IMR-90 (cell line): ENCODE results near the gene IGDCC3. TPM values are rescaled to one million over a fixed set of nuclear protein-coding genes. Genes with fewer than 3 reads are reported as not detected.

ENCODE experiments used
- ATAC-seq: fragments of 200-7000 bp; cut with Tn5 transposase; 2 replicates; pipeline ENCODE4 v1.9.1; 2020; ENCODE audit warnings: low read depth, mild to moderate bottlenecking, moderate library complexity
- BruUV-seq: library from RNA; stranded (reverse); fragments of 400-500 nt; replicated peaks from 2 replicates; lab custom pipeline; 2021; lab: Mats Ljungman, UMichigan
- CTCF ChIA-PET: fragments of 300-600 bp; formaldehyde crosslinking; extraction: SDS; loops from one replicate; lab custom pipeline; 2021; ENCODE audit warnings: antibody characterized with exemption; lab: Yijun Ruan, JAX
- POLR2A ChIA-PET: fragments of 300-600 bp; sonication (Branson Sonifier 250); formaldehyde crosslinking; loops from one replicate; lab custom pipeline; 2022; ENCODE audit warnings: antibody characterized with exemption; ENCODE audit not compliant: unreplicated experiment; lab: Charles Lee
- DNase-seq: peaks from one replicate; pipeline ENCODE4 v3.0.0; 2013
- H2AFZ ChIP-seq: replicated peaks from 2 replicates; pipeline ENCODE3; 2013; ENCODE audit warnings: low read length, mild to moderate bottlenecking; ENCODE audit not compliant: poor library complexity
- H2AK5ac ChIP-seq: 2 replicates; pipeline ENCODE4 v1.6.1; 2013; ENCODE audit warnings: low read depth, low read length, inconsistent platforms
- H2AK9ac ChIP-seq: replicated peaks from 2 replicates; pipeline ENCODE3; 2013; ENCODE audit warnings: mild to moderate bottlenecking, low read depth, low read length, moderate library complexity; ENCODE audit not compliant: poor library complexity
- H2BK120ac ChIP-seq: 2 replicates; pipeline ENCODE4 v1.6.1; 2013; ENCODE audit warnings: low read depth, low read length, inconsistent platforms
- H2BK15ac ChIP-seq: 3 replicates; pipeline ENCODE4 v1.6.1; 2013; ENCODE audit warnings: low read depth, low read length, inconsistent platforms
- H2BK20ac ChIP-seq: 2 replicates; pipeline ENCODE4 v1.6.1; 2013; ENCODE audit warnings: low read depth, mild to moderate bottlenecking, inconsistent platforms, low read length, moderate library complexity
- H2BK5ac ChIP-seq: 2 replicates; pipeline ENCODE4 v1.6.1; 2013; ENCODE audit warnings: mild to moderate bottlenecking, low read depth, low read length, inconsistent platforms; ENCODE audit not compliant: poor library complexity, severe bottlenecking
- H3K14ac ChIP-seq: replicated peaks from 2 replicates; pipeline ENCODE4 v1.6.1; 2013; ENCODE audit warnings: low read depth, low read length, inconsistent platforms
- H3K18ac ChIP-seq: 2 replicates; pipeline ENCODE4 v1.6.1; 2013; ENCODE audit warnings: low read depth, low read length, control low read depth
- H3K23ac ChIP-seq: 2 replicates; pipeline ENCODE4 v1.6.1; 2013; ENCODE audit warnings: low read depth, low read length, inconsistent platforms
- H3K27ac ChIP-seq: 2 replicates; pipeline ENCODE4 v1.5.1; 2013; ENCODE audit warnings: mild to moderate bottlenecking, control low read depth, low read length; ENCODE audit not compliant: insufficient read depth
- H3K27me3 ChIP-seq: 2 replicates; pipeline ENCODE4 v1.6.1; 2013; ENCODE audit warnings: low read length; ENCODE audit not compliant: control insufficient read depth, insufficient read depth
- H3K36me3 ChIP-seq: 2 replicates; pipeline ENCODE4 v1.6.1; 2013; ENCODE audit warnings: low read length, mixed read lengths; ENCODE audit not compliant: control insufficient read depth, insufficient read depth
- H3K4ac ChIP-seq: 2 replicates; pipeline ENCODE4 v1.6.1; 2013; ENCODE audit warnings: low read depth, low read length, inconsistent platforms
- H3K4me1 ChIP-seq: 2 replicates; pipeline ENCODE4 v1.6.1; 2013; ENCODE audit warnings: low read length, mixed read lengths; ENCODE audit not compliant: control insufficient read depth, insufficient read depth
- H3K4me2 ChIP-seq: 2 replicates; pipeline ENCODE4 v1.6.1; 2013; ENCODE audit warnings: low read depth, mild to moderate bottlenecking, control low read depth, low read length, moderate library complexity
- H3K4me3 ChIP-seq: 2 replicates; pipeline ENCODE4 v1.5.1; 2013; ENCODE audit warnings: low read depth, mild to moderate bottlenecking, control low read depth, low read length, moderate library complexity; ENCODE audit not compliant: insufficient read depth
- H3K56ac ChIP-seq: 2 replicates; pipeline ENCODE4 v1.6.1; 2013; ENCODE audit warnings: low read length, inconsistent platforms; ENCODE audit not compliant: insufficient read depth; ENCODE audit errors: extremely low read depth
- H3K79me1 ChIP-seq, 2 experiments: 2 replicates each; pipeline ENCODE4 v1.6.1; 2013; ENCODE audit warnings: low read length in 2 of 2, inconsistent platforms in 1 of 2, low read depth in 1 of 2
- H3K9ac ChIP-seq: 2 replicates; pipeline ENCODE4 v1.6.1; 2013; ENCODE audit warnings: low read depth, low read length, control low read depth
- H3K9me1 ChIP-seq: 2 replicates; pipeline ENCODE4 v1.6.1; 2013; ENCODE audit warnings: low read length, inconsistent platforms; ENCODE audit not compliant: insufficient read depth
- H3K9me3 ChIP-seq: 2 replicates; pipeline ENCODE4 v1.6.1; 2013; ENCODE audit warnings: low read length; ENCODE audit not compliant: control insufficient read depth, insufficient read depth
- H4K20me1 ChIP-seq: 2 replicates; pipeline ENCODE4 v1.6.1; 2013; ENCODE audit warnings: low read length, inconsistent platforms; ENCODE audit not compliant: insufficient read depth
- H4K5ac ChIP-seq: 2 replicates; pipeline ENCODE4 v1.6.1; 2013; ENCODE audit warnings: mild to moderate bottlenecking, low read depth, low read length, control low read depth
- H4K8ac ChIP-seq, 2 experiments: 2 replicates each; pipeline ENCODE4 v1.6.1; 2013; ENCODE audit warnings: low read depth in 2 of 2, low read length in 2 of 2, control low read depth in 1 of 2, inconsistent platforms in 1 of 2
- H4K91ac ChIP-seq: 2 replicates; pipeline ENCODE4 v1.6.1; 2013; ENCODE audit warnings: low read depth, low read length, inconsistent platforms; ENCODE audit not compliant: insufficient read depth
- BHLHE40 ChIP-seq: fragments of 150-350 bp; IDR thresholded peaks from 2 replicates; pipeline ENCODE4 v1.6.1; 2016; ENCODE audit warnings: mild to moderate bottlenecking, low read depth, low read length
- CEBPB ChIP-seq: IDR thresholded peaks from 2 replicates; pipeline ENCODE4 v1.6.1; 2012; ENCODE audit warnings: low read depth, low read length, improper control_type of control experiment
- CHD1 ChIP-seq: IDR thresholded peaks from 2 replicates; pipeline ENCODE4 v1.6.1; 2012; ENCODE audit warnings: low read depth, low read length, improper control_type of control experiment
- CTCF ChIP-seq: conservative IDR thresholded peaks from 2 replicates; pipeline ENCODE4 v1.5.1; 2012; ENCODE audit warnings: mild to moderate bottlenecking, low read depth, low read length, improper control_type of control experiment
- ELK1 ChIP-seq: fragments of 150-350 bp; IDR thresholded peaks from 2 replicates; pipeline ENCODE4 v1.6.1; 2016; ENCODE audit warnings: low read depth, mild to moderate bottlenecking, low read length, moderate library complexity, borderline replicate concordance
- FOS ChIP-seq: fragments of 150-350 bp; IDR thresholded peaks from 2 replicates; pipeline ENCODE4 v1.6.1; 2016; ENCODE audit warnings: low read depth, low read length
- MAFK ChIP-seq: IDR thresholded peaks from 2 replicates; pipeline ENCODE4 v1.6.1; 2012; ENCODE audit warnings: low read depth, low read length, improper control_type of control experiment
- MAZ ChIP-seq: IDR thresholded peaks from 2 replicates; pipeline ENCODE4 v1.6.1; 2012; ENCODE audit warnings: low read depth, mild to moderate bottlenecking, low read length, improper control_type of control experiment, moderate library complexity, borderline replicate concordance
- MXI1 ChIP-seq: IDR thresholded peaks from 2 replicates; pipeline ENCODE4 v1.6.1; 2012; ENCODE audit warnings: low read depth, mild to moderate bottlenecking, low read length, moderate library complexity, borderline replicate concordance
- NFE2L2 ChIP-seq: fragments of 150-350 bp; IDR thresholded peaks from 2 replicates; pipeline ENCODE4 v1.6.1; 2016; ENCODE audit warnings: low read depth, mild to moderate bottlenecking, low read length
- POLR2A ChIP-seq: IDR thresholded peaks from 2 replicates; pipeline ENCODE4 v1.6.1; 2012; ENCODE audit warnings: mild to moderate bottlenecking, low read depth, low read length
- RAD21 ChIP-seq: IDR thresholded peaks from 2 replicates; pipeline ENCODE4 v1.6.1; 2012; ENCODE audit warnings: low read length, improper control_type of control experiment
- RCOR1 ChIP-seq: IDR thresholded peaks from 2 replicates; pipeline ENCODE4 v1.6.1; 2012; ENCODE audit warnings: mild to moderate bottlenecking, low read length, improper control_type of control experiment; ENCODE audit not compliant: insufficient replicate concordance
- RFX5 ChIP-seq: IDR thresholded peaks from 2 replicates; pipeline ENCODE4 v1.8.0; 2012; ENCODE audit warnings: low read depth, mild to moderate bottlenecking, low read length, moderate library complexity
- SMC3 ChIP-seq: fragments of 150-350 bp; IDR thresholded peaks from 2 replicates; pipeline ENCODE4 v1.6.1; 2016; ENCODE audit warnings: low read depth, mild to moderate bottlenecking, antibody characterized with exemption, low read length, moderate library complexity
- USF2 ChIP-seq: fragments of 150-350 bp; IDR thresholded peaks from 2 replicates; pipeline ENCODE4 v1.6.1; 2017; ENCODE audit warnings: mild to moderate bottlenecking, antibody characterized with exemption, low read length, low read depth
- WGBS, 2 experiments: methylation state at CpG; one replicate each; pipeline versions ENCODE4 v1.1.5 to v1.1.7; 2013; ENCODE audit warnings: missing lambda C conversion rate in 2 of 2; ENCODE audit not compliant: insufficient read length in 1 of 2; ENCODE audit errors: extremely low coverage in 2 of 2; 5-methylcytosine and 5-hydroxymethylcytosine counted together
- dilution Hi-C: fragments of 300-500 bp; cut with HindIII; formaldehyde crosslinking; loops from one replicate; pipeline ENCODE4 v1.14.3; 2018; ENCODE audit warnings: low sequenced_read_pairs; ENCODE audit not compliant: unreplicated experiment
- in situ Hi-C: fragments of 300-500 bp; cut with MboI; formaldehyde crosslinking; loops from 3 replicates; pipeline ENCODE4 v1.14.3; 2019; ENCODE audit warnings: low sequenced_read_pairs, inconsistent platforms, mixed read lengths
- intact Hi-C: fragments of 100-400 bp; cut with micrococcal nuclease; formaldehyde crosslinking; loops from 2 replicates; pipeline ENCODE4 v1.10.0; 2022
- polyA plus RNA-seq, 3 experiments: library from polyadenylated mRNA; depleted of rRNA; stranded (reverse); fragments of >200 nt; gene quantifications; 2 replicates each; pipeline ENCODE4 v1.2.3, GENCODE V29; 2012; ENCODE audit warnings: low replicate concordance in 1 of 3
- total RNA-seq: library from RNA; depleted of rRNA; stranded (reverse); fragments of >200 nt; gene quantifications from 2 replicates; pipeline ENCODE4 v1.2.3, GENCODE V29; 2012

IGDCC3 gene
- total and polyA plus RNA-seq, 2 of the 4 experiments (the other 2 are of a cell fraction): 0.18 to 0.19 TPM

GRCh38 chr15:65369651-65370050 is 8.2 kb downstream of the IGDCC3 start:
- H3K79me1 ChIP-seq: no peaks in the 10 kb centered on the region
- H3K9me3 ChIP-seq: no peaks in the 10 kb centered on the region
- no peak overlapping the region for H4K5ac ChIP-seq
- CTCF ChIA-PET: interaction anchor here (0.5 to 1.8 kb wide), 4 partner anchors 15 to 65 kb away, joined by 3 to 4 read pairs (median 4); no protein-coding TSS in a partner anchor
- no peak overlapping the region for H2BK120ac ChIP-seq
- H2AK9ac ChIP-seq: no peak overlapping the region
- no peak overlapping the region for H2AK5ac ChIP-seq
- BruUV-seq: no TSS peak
- no peaks in the 10 kb centered on the region for H4K20me1 ChIP-seq
- H2BK20ac ChIP-seq: no peak overlapping the region
- H2BK15ac ChIP-seq: no peak overlapping the region
- H3K4me3 ChIP-seq: no peak overlapping the region
- H3K9ac ChIP-seq: no peak overlapping the region
- dilution Hi-C loops (no loop called here), intact Hi-C loops (no loop called here), in situ Hi-C loops (no loop called here)
- no peaks in the 10 kb centered on the region for H3K9me1 ChIP-seq
- H4K8ac ChIP-seq: no peak overlapping the region
- DNase-seq (no peak), ATAC-seq (no peak)
- no peak overlapping the region for H3K56ac ChIP-seq
- peaks cover 2% of the 10 kb centered on the region; the same call in 1 of the 2 replicates for H3K4me1 ChIP-seq
- H3K27ac ChIP-seq: no peak overlapping the region
- no peak overlapping the region for H2BK5ac ChIP-seq
- POLR2A ChIA-PET: no interaction called here
- H3K36me3 ChIP-seq: no peaks in the 10 kb centered on the region
- no peak overlapping the region for H3K4me2 ChIP-seq
- H3K18ac ChIP-seq: no peak overlapping the region
- no peak for TF ChIP-seq RAD21
- no peak for TF ChIP-seq USF2
- no peak for TF ChIP-seq RCOR1
- TF ChIP-seq CTCF: no peak
- TF ChIP-seq SMC3: no peak
- TF ChIP-seq MAZ: no peak
- TF ChIP-seq CEBPB: no peak
- no peak for TF ChIP-seq POLR2A
- no peak for TF ChIP-seq RFX5
- no peak for TF ChIP-seq MAFK
- TF ChIP-seq MXI1: no peak
- TF ChIP-seq FOS: no peak
- TF ChIP-seq BHLHE40: no peak
- TF ChIP-seq CHD1: no peak
- no peak for TF ChIP-seq ELK1
- TF ChIP-seq NFE2L2: no peak
- WGBS, 2 experiments: no CpG with 5 or more reads among the region's 3 CpGs
- H4K91ac ChIP-seq: no peak overlapping the region
- peaks cover 54% of the 10 kb centered on the region for H3K27me3 ChIP-seq
- no peak overlapping the region for H3K14ac ChIP-seq
- H3K4ac ChIP-seq: no peak overlapping the region
- H2AFZ ChIP-seq: no peak overlapping the region
- H3K23ac ChIP-seq: no peak overlapping the region
